CD4-positive, CD25-positive, alpha-beta regulatory T cell (primary cell): Measurements from ENCODE around the gene FAM131B. TPM values are rescaled to one million over a fixed set of nuclear protein-coding genes. Genes with fewer than 3 reads are reported as not detected.
"Not testable (repeated sequence)": the region's sequence is repeated elsewhere in the genome, so short reads cannot be mapped to it uniquely, and the experiment has no call there.

Experiments used
- ATAC-seq, 2 donors: fragments of 150-1000 bp; cut with Tn5 transposase; one replicate each; pipeline ENCODE4 v1.10.0; 2021; ENCODE audit warnings: low read depth in 2 of 2, moderate number of reproducible peaks in 2 of 2, moderate library complexity in 1 of 2
- DNase-seq, 3 donors: peaks; one replicate each; pipeline versions ENCODE4 v3.0.0 to v3.0.0-alpha.2; 2012 to 2022; ENCODE audit warnings: mixed read lengths in 1 of 3
- H3K27ac ChIP-seq: one replicate; pipeline ENCODE4 v1.7.0; 2013; ENCODE audit warnings: mild to moderate bottlenecking, low read length; ENCODE audit not compliant: insufficient read depth, poor library complexity, severe bottlenecking
- H3K27me3 ChIP-seq: one replicate; pipeline ENCODE4 v1.7.0; 2013; ENCODE audit warnings: low read length; ENCODE audit not compliant: control insufficient read depth, insufficient read depth
- H3K36me3 ChIP-seq: one replicate; pipeline ENCODE4 v1.7.0; 2013; ENCODE audit warnings: mild to moderate bottlenecking, low read length, moderate library complexity; ENCODE audit not compliant: control insufficient read depth, insufficient read depth
- H3K4me1 ChIP-seq: 2 replicates; pipeline ENCODE4 v1.7.0; 2013; ENCODE audit warnings: mild to moderate bottlenecking, low read length; ENCODE audit not compliant: insufficient read depth, control insufficient read depth, poor library complexity, severe bottlenecking
- H3K4me3 ChIP-seq: one replicate; pipeline ENCODE4 v1.7.0; 2013; ENCODE audit warnings: low read depth, mild to moderate bottlenecking, low read length, moderate library complexity
- H3K9me3 ChIP-seq, 2 experiments: 1 replicate in 1 of 2; 2 replicates in 1 of 2; pipeline ENCODE4 v1.7.0; 2013; ENCODE audit warnings: low read length in 2 of 2, mild to moderate bottlenecking in 1 of 2, moderate library complexity in 1 of 2; ENCODE audit not compliant: control insufficient read depth in 2 of 2
- H3K27ac Mint-ChIP-seq, 3 donors: one replicate each; pipeline ENCODE4 v1.8.0; 2020 to 2022; ENCODE audit warnings: mild to moderate bottlenecking in 3 of 3, mixed read lengths in 3 of 3, moderate library complexity in 2 of 3
- H3K27me3 Mint-ChIP-seq: one replicate; pipeline ENCODE4 v1.8.0; 2022; ENCODE audit warnings: mild to moderate bottlenecking, mixed read lengths
- H3K36me3 Mint-ChIP-seq: one replicate; pipeline ENCODE4 v1.8.0; 2020; ENCODE audit warnings: mixed read lengths
- H3K4me1 Mint-ChIP-seq, 4 donors: one replicate each; pipeline ENCODE4 v1.8.0; 2020 to 2022; ENCODE audit warnings: mixed read lengths in 4 of 4, mild to moderate bottlenecking in 1 of 4
- H3K4me3 Mint-ChIP-seq, 4 donors: one replicate each; pipeline ENCODE4 v1.8.0; 2020 to 2022; ENCODE audit warnings: mild to moderate bottlenecking in 4 of 4, mixed read lengths in 4 of 4, moderate library complexity in 3 of 4
- H3K9me3 Mint-ChIP-seq, 7 donors: one replicate each; pipeline ENCODE4 v1.8.0; 2020 to 2022; ENCODE audit warnings: mixed read lengths in 7 of 7, mild to moderate bottlenecking in 3 of 7, moderate library complexity in 2 of 7
- polyA plus RNA-seq, 4 donors: library from polyadenylated mRNA; unstranded; fragments of 300-500 nt; fragmentation: Illumina TruSeq; gene quantifications; one replicate each; pipeline ENCODE4 v1.2.3, GENCODE V29; 2021
- total RNA-seq: library from RNA; stranded (reverse); gene quantifications from one replicate; pipeline ENCODE4 v1.2.3, GENCODE V29; 2022

FAM131B gene
- total and polyA plus RNA-seq, 5 donors from 2014 or later = 0.14 to 0.36 (median 0.31) TPM; not detected in 1

- ATAC-seq (no peak), DNase-seq (no peak)
- Histone ChIP-seq H3K4me3 (no peak overlapping the region), H3K36me3 (peaks cover 52% of the 10 kb centered on the region), H3K27me3 (no peaks in the 10 kb centered on the region), H3K27ac (no peak overlapping the region), H3K4me1 (no peaks in the 10 kb centered on the region), H3K9me3 (no peaks in the 10 kb centered on the region)
- peak overlapping the region in 1 of 3 donors; percentile 81 for H3K27ac Mint-ChIP-seq
- H3K9me3 Mint-ChIP-seq = no peaks in the 10 kb centered on the region
- no peaks in the 10 kb centered on the region for H3K27me3 Mint-ChIP-seq
- H3K36me3 Mint-ChIP-seq = peaks cover 41% of the 10 kb centered on the region
- no peak overlapping the region for H3K4me3 Mint-ChIP-seq
- H3K4me1 Mint-ChIP-seq = peaks cover 0 to 23% (median 4%) of the 10 kb centered on the region in 4 donors
Observed at GRCh38 chr7:143393267-143394041, 30.9 kb upstream of the FAM131B start.

GRCh38 chr7:143392875-143393266 lies 30.4 kb upstream of the FAM131B start:
- Mint-ChIP-seq H3K9me3 (no peaks in the 10 kb centered on the region), H3K27ac (peak overlapping the region in 1 of 3 donors; percentile 46), H3K4me1 (peaks cover 0 to 26% (median 4%) of the 10 kb centered on the region in 4 donors), H3K4me3 (no peak overlapping the region), H3K36me3 (peaks cover 39% of the 10 kb centered on the region), H3K27me3 (no peaks in the 10 kb centered on the region)
- Histone ChIP-seq H3K27ac (no peak overlapping the region), H3K9me3 (no peaks in the 10 kb centered on the region), H3K4me1 (no peaks in the 10 kb centered on the region), H3K27me3 (no peaks in the 10 kb centered on the region), H3K36me3 (peaks cover 53% of the 10 kb centered on the region), H3K4me3 (no peak overlapping the region)
- DNase-seq (no peak), ATAC-seq (no peak)

GRCh38 chr7:143392427-143392826 lies 29.9 kb upstream of the FAM131B start:
- H3K9me3 Mint-ChIP-seq = not testable (repeated sequence)

GRCh38 chr7:143391462-143392404 lies 29.2 kb upstream of the FAM131B start:
- H3K4me3 Mint-ChIP-seq = no peak overlapping the region
- H3K27ac ChIP-seq = no peak overlapping the region
- H3K4me1 Mint-ChIP-seq = peaks cover 0 to 30% (median 4%) of the 10 kb centered on the region in 4 donors
- no peaks in the 10 kb centered on the region for H3K9me3 ChIP-seq
- DNase-seq (no peak), ATAC-seq (no peak)
- H3K36me3 ChIP-seq = peaks cover 54% of the 10 kb centered on the region
- H3K27me3 Mint-ChIP-seq = no peaks in the 10 kb centered on the region
- H3K9me3 Mint-ChIP-seq = no peaks in the 10 kb centered on the region
- peaks cover 35% of the 10 kb centered on the region for H3K36me3 Mint-ChIP-seq
- H3K27me3 ChIP-seq = no peaks in the 10 kb centered on the region
- H3K4me3 ChIP-seq = no peak overlapping the region
- H3K27ac Mint-ChIP-seq = no peak overlapping the region
- peaks cover 2% of the 10 kb centered on the region for H3K4me1 ChIP-seq

More at GRCh38 chr7:143392427-143392826, 29.9 kb upstream of the FAM131B start:
- H3K4me1 Mint-ChIP-seq = peaks cover 0 to 30% (median 4%) of the 10 kb centered on the region in 4 donors
- H3K27me3 ChIP-seq, H3K9me3 ChIP-seq, ATAC-seq, H3K4me1 ChIP-seq, H3K27ac ChIP-seq, H3K4me3 Mint-ChIP-seq, H3K27ac Mint-ChIP-seq, H3K4me3 ChIP-seq, DNase-seq, H3K27me3 Mint-ChIP-seq: not testable (repeated sequence)
- H3K36me3 Mint-ChIP-seq = peaks cover 35% of the 10 kb centered on the region
- H3K36me3 ChIP-seq = peaks cover 54% of the 10 kb centered on the region

- no peak overlapping the region for H3K4me3 Mint-ChIP-seq
Observed at GRCh38 chr7:143390773-143391317, 28.3 kb upstream of the FAM131B start.

GRCh38 chr7:143390104-143390772 lies 27.7 kb upstream of the FAM131B start:
- H3K9me3 ChIP-seq = no peaks in the 10 kb centered on the region
- Mint-ChIP-seq H3K27ac (peak overlapping the region; percentile 5 to 85 (median 55)), H3K9me3 (no peaks in the 10 kb centered on the region), H3K36me3 (peaks cover 34% of the 10 kb centered on the region), H3K4me1 (peaks cover 0 to 30% (median 4%) of the 10 kb centered on the region in 4 donors), H3K27me3 (no peaks in the 10 kb centered on the region), H3K4me3 (peak overlapping the region in 1 of 4 donors; percentile 20)
- peaks cover 54% of the 10 kb centered on the region for H3K36me3 ChIP-seq
- H3K27me3 ChIP-seq = no peaks in the 10 kb centered on the region
- DNase-seq = no peak
- H3K27ac ChIP-seq = no peak overlapping the region
- ATAC-seq = no peak
- H3K4me3 ChIP-seq = no peak overlapping the region
- peaks cover 17% of the 10 kb centered on the region for H3K4me1 ChIP-seq

More at GRCh38 chr7:143390773-143391317, 28.3 kb upstream of the FAM131B start:
- H3K36me3 ChIP-seq = peaks cover 54% of the 10 kb centered on the region
- Mint-ChIP-seq H3K36me3 (peaks cover 35% of the 10 kb centered on the region), H3K27me3 (no peaks in the 10 kb centered on the region), H3K27ac (no peak overlapping the region), H3K9me3 (no peaks in the 10 kb centered on the region), H3K4me1 (peaks cover 0 to 30% (median 4%) of the 10 kb centered on the region in 4 donors)
- no peaks in the 10 kb centered on the region for H3K27me3 ChIP-seq
- peaks cover 11% of the 10 kb centered on the region for H3K4me1 ChIP-seq
- H3K9me3 ChIP-seq = no peaks in the 10 kb centered on the region
- ATAC-seq = no peak
- H3K4me3 ChIP-seq = no peak overlapping the region
- DNase-seq = no peak
- H3K27ac ChIP-seq = no peak overlapping the region
